ENCODE measurements around the gene TMEM140. TPM values are rescaled to one million over a fixed set of nuclear protein-coding genes. Genes with fewer than 3 reads are reported as not detected.
A peak's percentile ranks its signal among the peaks of the same experiment; 100 is the strongest.

TMEM140 gene
- total RNA-seq, 1 donor from 2014 or later = not detected

DNA sequence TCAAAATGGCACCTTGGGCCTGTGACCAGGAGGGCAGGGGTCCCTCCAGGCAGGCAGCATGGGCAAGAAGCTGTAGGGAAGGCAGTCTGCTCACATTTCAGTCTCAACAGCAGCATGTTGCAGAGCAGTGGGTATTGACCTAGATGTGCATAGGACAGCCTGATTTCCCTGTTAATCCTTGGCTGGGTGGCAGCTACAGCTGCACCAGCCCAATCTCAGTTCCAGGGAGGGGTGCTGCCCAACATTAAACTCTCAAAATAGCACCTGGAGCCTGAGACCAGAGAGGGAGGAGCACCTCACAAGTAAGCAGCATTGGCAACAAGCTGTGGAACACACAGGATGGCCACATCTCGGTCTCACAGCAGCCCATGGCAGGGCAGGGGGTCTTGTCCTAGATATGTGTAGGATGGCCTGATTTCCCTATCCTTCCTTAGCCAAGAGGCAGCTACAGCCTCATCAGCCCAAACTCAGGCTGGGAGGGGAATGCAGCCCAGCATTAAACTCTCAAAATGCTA lies 10.3 kb downstream of the TMEM140 start:
- no peak for DNase-seq (ENCODE audit: extremely low spot score, unreplicated experiment)
- Mint-ChIP-seq H3K4me3 (ENCODE audit: unreplicated experiment) (no peak overlapping the region), H3K27ac (ENCODE audit: unreplicated experiment) (no peak overlapping the region), H3K36me3 (ENCODE audit: unreplicated experiment) (peaks cover 10% of the 10 kb centered on the region), H3K4me1 (ENCODE audit: unreplicated experiment) (peaks cover 27% of the 10 kb centered on the region), H3K27me3 (ENCODE audit: unreplicated experiment) (peaks cover 11% of the 10 kb centered on the region), H3K9me3 (ENCODE audit: unreplicated experiment) (peaks cover 47% of the 10 kb centered on the region)
- TF ChIP-seq, protein P1, sequence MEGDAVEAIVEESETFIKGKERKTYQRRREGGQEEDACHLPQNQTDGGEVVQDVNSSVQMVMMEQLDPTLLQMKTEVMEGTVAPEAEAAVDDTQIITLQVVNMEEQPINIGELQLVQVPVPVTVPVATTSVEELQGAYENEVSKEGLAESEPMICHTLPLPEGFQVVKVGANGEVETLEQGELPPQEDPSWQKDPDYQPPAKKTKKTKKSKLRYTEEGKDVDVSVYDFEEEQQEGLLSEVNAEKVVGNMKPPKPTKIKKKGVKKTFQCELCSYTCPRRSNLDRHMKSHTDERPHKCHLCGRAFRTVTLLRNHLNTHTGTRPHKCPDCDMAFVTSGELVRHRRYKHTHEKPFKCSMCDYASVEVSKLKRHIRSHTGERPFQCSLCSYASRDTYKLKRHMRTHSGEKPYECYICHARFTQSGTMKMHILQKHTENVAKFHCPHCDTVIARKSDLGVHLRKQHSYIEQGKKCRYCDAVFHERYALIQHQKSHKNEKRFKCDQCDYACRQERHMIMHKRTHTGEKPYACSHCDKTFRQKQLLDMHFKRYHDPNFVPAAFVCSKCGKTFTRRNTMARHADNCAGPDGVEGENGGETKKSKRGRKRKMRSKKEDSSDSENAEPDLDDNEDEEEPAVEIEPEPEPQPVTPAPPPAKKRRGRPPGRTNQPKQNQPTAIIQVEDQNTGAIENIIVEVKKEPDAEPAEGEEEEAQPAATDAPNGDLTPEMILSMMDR (IDR thresholded peaks at IDR 0.05) = no peak

DNA sequence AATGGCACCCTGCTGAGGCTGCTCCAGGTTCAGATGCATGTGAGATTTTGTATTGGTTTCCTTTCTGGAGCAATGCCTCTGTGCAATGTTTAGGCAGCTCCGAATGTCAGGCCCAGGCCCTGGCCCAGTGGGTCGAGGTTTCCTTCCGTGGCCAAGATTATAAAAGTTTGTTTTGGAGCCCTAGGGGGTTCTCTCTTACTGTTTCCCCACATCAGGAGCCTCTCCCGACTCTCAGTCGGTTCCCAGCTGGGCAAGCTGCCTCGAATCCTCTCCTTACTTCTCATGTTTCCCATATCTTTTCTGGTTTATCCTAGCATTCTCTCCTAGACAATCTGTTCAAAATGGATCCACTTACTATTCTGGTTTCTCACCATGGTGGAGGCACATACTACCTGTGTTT lies 11.0 kb downstream of the TMEM140 start:
- Mint-ChIP-seq H3K36me3 (ENCODE audit: unreplicated experiment) (peaks cover 10% of the 10 kb centered on the region), H3K27ac (ENCODE audit: unreplicated experiment) (no peak overlapping the region), H3K4me3 (ENCODE audit: unreplicated experiment) (no peak overlapping the region), H3K27me3 (ENCODE audit: unreplicated experiment) (peaks cover 8% of the 10 kb centered on the region), H3K4me1 (ENCODE audit: unreplicated experiment) (peaks cover 27% of the 10 kb centered on the region), H3K9me3 (ENCODE audit: unreplicated experiment) (peaks cover 44% of the 10 kb centered on the region)
- DNase-seq (ENCODE audit: extremely low spot score, unreplicated experiment) = no peak
- TF ChIP-seq, protein P1 (IDR thresholded peaks at IDR 0.05) = no peak

DNA sequence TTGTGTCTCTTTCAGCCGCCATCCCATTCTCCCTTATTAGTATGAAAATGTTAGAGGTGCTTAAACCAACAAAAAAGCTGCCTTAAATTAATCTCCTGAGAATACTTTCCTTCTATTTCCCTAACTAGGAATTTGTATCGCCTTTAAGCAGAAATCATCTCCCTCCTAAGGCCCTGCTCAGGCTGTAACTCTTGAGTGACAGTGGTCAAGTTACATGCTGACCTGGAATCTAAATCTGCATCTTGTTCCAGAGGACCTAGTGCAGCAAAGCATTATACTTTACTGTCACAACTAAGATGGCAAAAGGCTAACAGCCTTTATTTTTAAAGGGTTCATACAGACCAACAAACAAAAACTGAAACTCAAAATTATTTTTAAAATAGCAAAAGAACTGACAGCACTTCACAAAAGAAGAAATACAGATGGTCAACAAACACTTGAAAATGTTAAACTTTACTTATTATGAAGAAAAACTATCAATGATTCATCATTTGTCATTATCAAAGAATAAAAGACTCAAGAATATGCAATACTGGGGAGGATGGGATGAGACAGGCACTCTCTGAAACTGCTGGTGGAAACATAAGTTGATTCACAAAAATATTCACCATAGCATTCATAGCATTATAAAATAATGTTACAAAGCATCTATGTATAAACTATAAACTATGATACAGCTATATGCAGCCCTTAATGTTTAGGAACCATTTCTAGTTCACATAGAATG lies 11.7 kb downstream of the TMEM140 start:
- Mint-ChIP-seq H3K27me3 (ENCODE audit: unreplicated experiment) (peaks cover 1% of the 10 kb centered on the region), H3K27ac (ENCODE audit: unreplicated experiment) (no peak overlapping the region), H3K4me3 (ENCODE audit: unreplicated experiment) (no peak overlapping the region), H3K9me3 (ENCODE audit: unreplicated experiment) (peaks cover 37% of the 10 kb centered on the region), H3K4me1 (ENCODE audit: unreplicated experiment) (peaks cover 27% of the 10 kb centered on the region), H3K36me3 (ENCODE audit: unreplicated experiment) (peaks cover 13% of the 10 kb centered on the region)
- TF ChIP-seq, protein P1 (IDR thresholded peaks at IDR 0.05) = no peak
- DNase-seq (ENCODE audit: extremely low spot score, unreplicated experiment) = no peak

DNA sequence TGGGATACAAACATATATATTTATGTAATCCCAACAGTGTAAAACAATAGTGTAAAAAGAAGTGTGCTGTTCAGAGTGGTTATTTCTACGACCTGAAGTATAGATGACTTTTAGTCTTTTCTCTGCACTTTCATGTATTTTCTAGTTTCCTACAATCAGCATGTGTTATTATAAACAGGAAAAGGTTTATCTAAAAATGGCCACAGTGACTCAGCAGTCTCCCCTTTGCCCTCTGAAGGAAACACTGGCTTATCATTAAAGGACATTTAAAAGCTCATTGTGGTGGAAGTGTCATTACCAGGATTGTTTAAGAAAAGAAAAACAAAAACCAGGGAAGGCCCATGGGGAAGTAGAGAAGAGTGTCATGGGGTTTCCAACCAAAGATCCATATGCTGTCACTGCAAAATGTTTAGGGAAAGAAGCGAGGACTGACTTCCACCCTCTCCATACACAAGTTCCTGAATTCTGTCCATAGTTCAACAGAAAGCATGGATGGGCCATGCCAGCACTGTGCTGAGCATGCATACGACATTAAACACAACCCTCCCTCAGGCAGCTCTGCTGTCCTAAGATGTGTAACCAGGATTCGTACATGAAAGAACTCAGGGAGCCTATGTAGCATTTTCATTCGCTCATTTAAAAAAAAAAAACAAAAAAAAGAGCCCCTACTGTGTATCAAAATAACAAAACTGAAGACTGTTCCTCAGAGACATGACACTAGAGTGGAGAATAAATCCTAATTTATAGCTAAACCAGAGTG lies 12.4 kb downstream of the TMEM140 start:
- TF ChIP-seq, protein P1 (IDR thresholded peaks at IDR 0.05) = no peak
- no peak overlapping the region for H3K4me3 Mint-ChIP-seq (ENCODE audit: unreplicated experiment)
- peak overlapping the region; percentile 29 for H3K27ac Mint-ChIP-seq (ENCODE audit: unreplicated experiment)
- no peak for DNase-seq (ENCODE audit: extremely low spot score, unreplicated experiment)
- no peaks in the 10 kb centered on the region for H3K27me3 Mint-ChIP-seq (ENCODE audit: unreplicated experiment)
- H3K36me3 Mint-ChIP-seq (ENCODE audit: unreplicated experiment) = peaks cover 16% of the 10 kb centered on the region
- peaks cover 27% of the 10 kb centered on the region for H3K4me1 Mint-ChIP-seq (ENCODE audit: unreplicated experiment)
- H3K9me3 Mint-ChIP-seq (ENCODE audit: unreplicated experiment) = peaks cover 30% of the 10 kb centered on the region

Measured in osteocyte (in vitro differentiated cells).